Measurements from ENCODE around the gene OR4N2.
"Not testable (repeated sequence)": the region's sequence is repeated elsewhere in the genome, so short reads cannot be mapped to it uniquely, and the experiment has no call there.

Gene OR4N2, protein sequence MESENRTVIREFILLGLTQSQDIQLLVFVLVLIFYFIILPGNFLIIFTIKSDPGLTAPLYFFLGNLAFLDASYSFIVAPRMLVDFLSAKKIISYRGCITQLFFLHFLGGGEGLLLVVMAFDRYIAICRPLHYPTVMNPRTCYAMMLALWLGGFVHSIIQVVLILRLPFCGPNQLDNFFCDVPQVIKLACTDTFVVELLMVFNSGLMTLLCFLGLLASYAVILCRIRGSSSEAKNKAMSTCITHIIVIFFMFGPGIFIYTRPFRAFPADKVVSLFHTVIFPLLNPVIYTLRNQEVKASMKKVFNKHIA

DNA sequence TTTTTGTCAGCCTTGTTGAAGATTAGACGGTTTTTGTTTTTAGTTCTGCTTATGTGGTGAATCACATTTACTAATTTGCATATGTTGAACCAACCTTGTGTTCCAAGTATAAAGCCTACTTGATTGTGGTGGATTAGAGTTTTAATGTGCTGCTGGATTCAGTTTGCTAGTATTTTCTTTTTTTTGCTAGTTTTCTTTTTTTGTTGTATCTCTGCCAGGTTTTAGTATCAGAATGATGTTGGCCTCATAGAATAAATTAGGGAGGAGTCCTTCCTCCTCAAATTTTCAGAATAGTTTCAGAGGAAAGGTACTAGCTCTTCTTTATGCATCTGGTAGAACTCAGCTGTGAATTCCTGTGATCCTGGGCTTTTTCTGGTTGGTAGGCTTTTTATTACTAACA lies at the start of gene OR4N2:
Gene OR4N2 (plus strand): TSS at position 301 of the 400 bp plus-strand sequence. CDS start 23,679 bp downstream, outside the sequence.
- not testable (repeated sequence) for DNase-seq (ENCODE audit: low spot score)

DNA sequence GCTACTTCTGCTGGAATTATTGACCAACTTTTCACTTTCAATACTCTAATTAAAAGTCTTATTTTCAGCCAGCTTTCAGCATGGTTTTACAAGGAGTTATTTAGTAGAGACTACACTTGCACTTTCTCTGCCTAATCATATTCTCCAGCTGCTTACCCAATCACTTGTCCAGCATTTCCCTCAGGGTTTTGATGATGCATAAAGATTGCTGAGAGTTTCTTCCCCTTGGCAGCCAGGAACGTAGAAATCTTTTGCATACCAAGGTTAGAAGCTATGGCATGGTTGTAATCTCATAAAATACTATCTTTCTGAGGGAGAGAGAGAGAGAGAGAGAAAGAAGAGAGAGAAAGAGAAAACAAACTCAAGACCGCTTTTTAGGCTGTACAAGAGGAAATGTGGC lies 49.4 kb upstream of the OR4N2 start:
- no peak for DNase-seq (ENCODE audit: low spot score)

DNA sequence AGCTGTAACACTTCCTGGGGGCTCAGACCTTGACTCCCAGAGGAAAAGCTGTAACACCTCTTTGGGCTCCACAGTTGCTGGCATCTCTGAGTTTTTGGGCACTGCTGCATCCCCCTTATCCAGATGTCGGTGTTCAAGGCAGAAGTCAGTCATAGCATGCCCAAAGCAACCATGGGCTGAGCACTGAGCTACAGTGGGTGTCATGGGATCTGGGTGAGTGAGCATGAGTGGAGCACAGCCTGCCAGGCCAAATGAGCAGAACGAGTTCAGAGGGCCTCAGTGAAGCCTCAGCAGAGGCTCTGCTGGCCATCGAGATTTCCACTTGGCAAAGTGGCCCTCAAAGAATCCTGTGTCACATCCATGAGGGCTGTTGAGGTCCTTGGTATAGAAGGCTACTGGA lies 32.1 kb upstream of the OR4N2 start:
- not testable (repeated sequence) for DNase-seq (ENCODE audit: low spot score)

DNA sequence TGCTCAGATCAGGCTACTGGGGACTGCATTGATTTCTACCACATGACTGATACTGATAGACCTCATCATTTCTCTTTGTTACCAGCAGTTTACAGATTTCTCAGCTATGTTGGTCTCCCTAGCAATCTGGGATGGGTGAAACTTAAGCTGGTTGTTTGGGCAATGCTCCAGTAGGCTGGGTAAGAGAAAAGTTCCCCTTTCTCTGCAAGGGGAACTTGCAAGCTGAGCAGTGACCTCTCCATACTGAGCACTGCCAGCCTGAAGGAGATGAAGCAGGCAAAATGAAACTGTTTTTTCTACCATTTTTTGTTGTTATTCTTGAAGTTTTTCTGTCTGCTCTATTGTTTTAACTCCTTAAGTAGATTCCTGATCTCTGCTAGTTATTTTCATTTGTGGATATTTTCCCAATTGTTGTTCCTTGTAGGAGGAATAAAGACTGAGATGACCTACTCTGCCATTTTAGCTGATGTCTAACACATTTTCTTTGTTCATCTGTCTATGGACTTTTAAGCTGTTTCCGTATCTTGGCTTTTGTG lies 31.6 kb upstream of the OR4N2 start:
- no peak for DNase-seq (ENCODE audit: low spot score)

DNA sequence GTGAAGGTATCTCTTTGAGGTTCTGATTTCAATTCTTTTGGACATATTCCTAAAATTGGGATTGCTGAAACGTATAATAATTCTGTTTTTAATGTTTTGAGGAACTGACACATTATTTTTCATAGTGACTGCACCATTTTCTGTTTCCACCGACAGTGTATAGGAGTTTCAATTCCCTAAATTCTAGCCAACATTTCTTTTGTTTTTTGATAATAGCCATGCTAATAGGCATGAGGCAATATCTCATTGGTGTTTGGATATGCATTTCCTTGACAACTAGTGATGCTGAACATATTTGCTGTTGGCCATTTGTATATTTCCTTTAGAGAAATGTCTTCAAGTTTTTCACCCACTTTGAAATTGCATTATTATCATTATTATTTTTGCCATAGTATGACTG lies 31.1 kb upstream of the OR4N2 start:
- DNase-seq (ENCODE audit: low spot score), result not testable (repeated sequence)

DNA sequence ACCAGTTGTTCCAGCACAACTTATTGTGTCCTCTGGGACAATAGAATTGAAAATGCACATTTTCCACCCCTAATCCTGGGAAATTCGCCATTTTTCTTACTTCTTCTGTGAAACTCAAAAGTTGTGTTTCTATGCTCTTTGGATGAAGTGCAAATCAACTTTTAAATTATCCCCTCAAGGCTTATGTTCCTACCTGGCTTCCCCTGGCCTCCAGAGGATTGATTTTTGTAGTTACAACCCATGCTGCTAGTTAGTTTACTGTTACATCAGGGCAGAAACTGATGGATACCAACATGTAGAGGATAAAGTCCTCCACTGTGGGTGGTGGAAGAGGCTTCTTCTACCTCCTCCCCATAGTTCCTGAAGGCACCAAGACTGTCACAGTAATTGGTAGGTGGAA lies 30.4 kb upstream of the OR4N2 start, which contains the start of gene OR4M1:
Gene OR4M1 (plus strand): TSS at position 301 of the 400 bp plus-strand sequence. CDS start 6,819 bp downstream, outside the sequence.
- DNase-seq (ENCODE audit: low spot score), result not testable (repeated sequence)

DNA sequence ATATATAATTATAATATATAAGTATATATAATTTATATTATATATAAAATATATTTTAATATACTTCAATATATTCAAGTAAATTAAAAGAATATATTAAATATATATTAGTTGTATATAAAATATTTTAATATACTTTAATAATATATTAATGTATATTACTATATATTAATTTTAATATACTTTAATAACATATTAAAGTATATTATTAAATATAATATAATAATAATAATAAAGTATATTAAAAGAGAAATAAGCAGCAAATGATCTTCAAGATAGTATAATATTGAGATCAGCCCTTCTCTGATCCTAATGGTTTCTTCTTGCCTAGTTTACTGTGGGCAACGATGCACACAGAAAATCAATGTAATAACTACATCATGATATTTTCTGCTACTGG lies 28.0 kb upstream of the OR4N2 start:
- no peak for DNase-seq (ENCODE audit: low spot score)

DNA sequence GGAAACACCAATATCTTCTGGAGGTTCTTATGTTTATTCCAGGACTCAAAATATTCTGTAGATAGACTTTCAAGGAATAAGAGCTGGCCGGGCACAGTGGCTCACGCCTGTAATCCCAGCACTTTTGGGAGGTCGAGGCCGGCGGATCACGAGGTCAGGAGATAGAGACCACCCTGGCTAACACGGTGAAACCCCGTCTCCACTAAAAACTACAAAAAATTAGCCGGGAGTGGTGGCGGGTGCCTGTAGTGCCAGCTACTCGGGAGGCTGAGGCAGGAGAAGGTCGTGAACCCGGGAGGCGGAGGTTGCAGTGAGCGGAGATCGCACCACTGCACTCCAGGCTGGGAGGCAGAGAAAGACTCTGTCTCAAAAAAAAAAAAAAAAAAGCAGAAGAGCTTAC lies 17.7 kb upstream of the OR4N2 start:
- DNase-seq (ENCODE audit: low spot score), result not testable (repeated sequence)

DNA sequence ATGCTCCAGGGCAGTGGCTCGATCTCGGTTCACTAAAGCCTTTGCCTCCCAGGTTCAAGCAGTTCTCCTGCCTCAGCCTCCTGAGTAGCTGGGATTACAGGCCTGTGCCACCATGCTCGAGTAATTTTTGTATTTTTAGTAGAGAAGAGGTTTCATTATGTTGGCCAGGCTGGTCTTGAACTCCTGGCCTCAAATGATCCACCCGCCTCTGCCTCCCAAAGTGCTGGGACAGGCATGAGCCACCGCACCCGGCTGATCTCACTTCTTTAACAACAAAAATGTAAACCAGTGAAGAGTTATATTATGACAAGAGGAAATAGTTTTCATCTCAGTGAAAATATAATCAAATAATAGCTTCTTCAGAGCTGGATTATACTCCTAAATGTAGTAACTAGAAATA lies 16.3 kb upstream of the OR4N2 start:
- not testable (repeated sequence) for DNase-seq (ENCODE audit: low spot score)

DNA sequence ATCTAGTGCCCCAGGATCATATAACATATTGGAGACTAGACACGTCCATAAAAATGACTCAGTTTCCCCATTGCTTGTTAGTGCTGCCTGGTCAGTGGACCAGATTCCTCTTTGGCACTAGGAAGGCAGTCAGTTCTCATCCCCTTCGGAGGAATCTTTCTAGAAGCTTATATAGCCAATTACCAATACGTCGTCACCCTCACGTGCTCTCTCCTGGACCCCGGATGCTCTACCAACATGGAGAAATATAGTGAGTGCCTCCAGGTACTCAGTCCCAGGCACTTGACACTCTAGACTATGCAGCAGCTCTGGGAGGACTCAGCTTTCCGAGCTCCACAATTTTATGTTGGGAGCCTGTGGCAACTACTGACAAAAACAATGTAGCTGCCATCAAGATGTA lies 15.4 kb upstream of the OR4N2 start:
- DNase-seq (ENCODE audit: low spot score), result not testable (repeated sequence)

DNA sequence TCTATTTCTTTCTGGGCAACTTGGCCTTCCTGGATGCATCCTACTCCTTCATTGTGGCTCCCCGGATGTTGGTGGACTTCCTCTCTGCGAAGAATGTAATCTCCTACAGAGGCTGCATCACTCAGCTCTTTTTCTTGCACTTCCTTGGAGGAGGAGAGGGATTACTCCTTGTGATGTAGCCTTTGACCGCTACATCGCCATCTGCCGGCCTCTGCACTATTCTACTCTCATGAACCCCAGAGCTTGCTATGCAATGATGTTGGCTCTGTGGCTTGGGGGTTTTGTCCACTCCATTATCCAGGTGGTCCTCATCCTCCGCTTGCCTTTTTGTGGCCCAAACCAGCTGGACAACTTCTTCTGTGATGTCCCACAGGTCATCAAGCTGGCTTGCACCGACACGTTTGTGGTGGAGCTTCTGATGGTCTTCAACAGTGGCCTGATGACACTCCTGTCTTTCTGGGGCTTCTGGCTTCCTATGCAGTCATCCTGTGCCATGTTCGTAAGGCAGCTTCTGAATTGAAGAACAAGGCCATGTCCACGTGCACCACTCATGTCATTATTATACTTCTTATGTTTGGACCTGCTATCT lies 7.0 kb upstream of the OR4N2 start:
- not testable (repeated sequence) for DNase-seq (ENCODE audit: low spot score)

DNA sequence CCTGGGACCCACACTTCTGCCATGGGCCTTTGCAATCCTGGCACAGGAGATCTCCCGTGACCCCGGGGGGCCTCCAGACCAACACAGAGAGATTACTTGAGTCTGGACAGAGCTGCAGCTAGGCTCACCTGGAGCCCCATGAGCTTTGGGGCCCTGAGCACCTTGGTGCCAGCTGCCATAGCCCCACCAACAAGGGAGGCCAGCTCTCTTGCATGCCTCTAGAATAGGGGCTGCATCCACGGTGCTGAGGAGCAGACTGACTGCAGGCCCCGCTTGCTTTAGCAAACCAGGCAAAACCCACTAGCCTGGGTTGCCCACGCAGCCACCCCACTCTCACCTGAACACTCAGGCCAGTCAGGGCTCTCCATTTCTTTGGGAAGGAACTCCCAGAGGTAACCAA lies 3.7 kb upstream of the OR4N2 start:
- no peak for DNase-seq (ENCODE audit: low spot score)

DNA sequence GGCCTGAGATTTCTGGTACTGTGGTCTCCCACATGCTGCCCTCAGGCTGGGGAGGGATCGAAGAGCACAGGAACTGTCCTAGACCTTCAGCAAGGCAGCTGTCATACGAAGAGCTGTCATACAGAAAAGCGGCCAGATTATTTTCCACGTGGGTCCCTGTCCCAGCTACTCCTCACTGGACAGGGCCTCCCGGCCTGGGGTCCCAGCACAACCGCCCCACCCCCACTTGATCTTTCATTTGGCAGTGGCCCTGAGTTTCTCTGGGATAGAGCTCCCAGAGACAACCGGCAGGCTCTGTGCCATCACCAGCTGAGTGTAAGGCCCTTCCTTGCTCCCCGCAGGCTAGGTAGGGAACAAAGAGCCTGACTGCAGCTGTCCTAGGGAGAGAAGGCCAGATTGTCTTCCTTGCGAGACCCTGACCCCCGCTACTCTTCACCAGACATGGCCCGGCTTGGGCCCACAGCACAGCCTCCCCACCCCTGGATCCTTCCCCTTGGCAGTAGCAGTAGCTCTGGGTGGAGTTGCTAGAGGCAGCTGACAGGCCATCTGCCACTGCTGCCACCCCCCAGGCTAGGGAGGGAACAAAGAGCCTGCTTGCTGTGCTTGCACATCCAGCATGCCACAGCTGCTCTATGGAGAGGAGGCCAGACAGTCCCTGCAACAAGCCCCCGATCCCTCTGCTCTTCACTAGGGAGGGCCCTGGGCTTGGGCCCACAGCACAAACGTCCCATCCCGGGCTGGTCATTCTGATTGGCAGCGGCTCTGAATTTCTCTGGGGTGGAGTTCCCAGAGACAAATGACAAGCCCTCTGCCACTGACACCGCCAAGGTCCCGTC lies 3.1 kb upstream of the OR4N2 start:
- no peak for DNase-seq (ENCODE audit: low spot score)

DNA sequence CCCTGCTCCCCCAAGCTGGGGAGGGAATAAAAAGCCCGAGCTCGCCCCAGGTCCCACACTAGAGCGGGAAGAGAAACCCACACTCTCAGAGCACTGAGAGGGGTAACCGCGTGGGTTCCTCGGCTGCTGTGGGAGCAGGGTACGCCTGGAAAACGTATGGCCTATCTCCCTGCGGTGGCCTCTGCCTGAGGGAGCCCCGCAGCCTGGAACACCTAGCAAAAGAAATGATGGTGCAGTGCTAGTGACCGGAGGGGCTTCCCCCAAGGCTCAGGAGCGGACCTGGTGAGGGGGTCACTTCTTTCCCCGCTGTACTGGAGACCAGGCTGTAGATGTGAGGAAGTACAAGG lies 2.5 kb upstream of the OR4N2 start:
- no peak for DNase-seq (ENCODE audit: low spot score)

DNA sequence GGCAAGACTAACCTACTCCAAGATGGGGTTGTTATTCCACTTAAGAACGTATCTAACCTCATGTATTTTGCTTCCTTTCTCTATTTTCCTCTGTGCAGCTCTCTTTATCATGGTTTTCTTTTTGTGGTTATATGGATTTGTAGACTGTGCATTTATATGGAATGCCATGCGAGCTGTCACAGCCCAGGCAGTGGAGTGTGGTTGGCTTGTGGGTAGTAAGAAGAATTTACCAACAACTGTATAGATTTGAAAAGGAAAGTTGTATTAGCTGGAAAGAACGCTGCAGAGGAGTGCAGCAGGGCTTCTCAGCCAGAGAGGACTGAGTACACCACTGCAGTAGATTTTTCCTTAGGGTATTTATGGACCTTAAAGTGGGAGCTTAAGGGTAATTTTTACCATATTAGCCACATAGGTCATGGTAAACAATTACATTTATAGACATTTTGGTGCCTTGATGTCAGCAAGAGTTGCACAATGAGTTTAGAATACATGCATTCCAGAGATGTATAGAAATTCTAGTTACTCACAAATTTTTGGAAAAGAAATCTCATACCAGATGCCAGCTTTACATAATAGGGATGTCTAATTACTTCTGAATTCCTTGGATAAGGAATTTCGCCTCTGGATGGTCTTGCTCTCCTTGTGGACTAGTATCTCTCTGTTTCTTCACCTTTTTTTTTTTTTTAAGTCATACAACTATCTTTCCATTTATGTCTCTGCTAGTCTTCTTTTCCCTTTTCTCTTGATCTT lies 9.8 kb downstream of the OR4N2 start:
- DNase-seq (ENCODE audit: low spot score), result not testable (repeated sequence)

DNA sequence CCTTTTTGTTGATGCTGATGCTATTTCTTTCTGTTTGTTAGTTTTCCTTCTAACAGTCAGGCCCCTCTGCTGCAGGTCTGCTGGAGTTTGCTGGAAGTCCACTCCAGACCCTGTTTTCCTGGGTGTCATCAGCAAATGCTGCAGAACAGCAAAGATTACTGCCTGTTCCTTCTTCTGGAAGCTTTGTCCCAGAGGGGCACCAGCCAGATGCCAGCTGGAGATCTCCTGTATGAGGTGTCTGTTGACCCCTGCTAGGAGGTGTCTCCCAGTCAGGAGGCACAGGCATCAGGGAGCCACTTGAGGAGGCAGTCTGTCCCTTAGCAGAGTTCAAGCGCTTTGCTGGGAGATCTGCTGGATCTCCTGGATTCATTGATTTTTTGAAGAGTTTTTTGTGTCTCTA lies 16.3 kb downstream of the OR4N2 start:
- DNase-seq (ENCODE audit: low spot score), result not testable (repeated sequence)

DNA sequence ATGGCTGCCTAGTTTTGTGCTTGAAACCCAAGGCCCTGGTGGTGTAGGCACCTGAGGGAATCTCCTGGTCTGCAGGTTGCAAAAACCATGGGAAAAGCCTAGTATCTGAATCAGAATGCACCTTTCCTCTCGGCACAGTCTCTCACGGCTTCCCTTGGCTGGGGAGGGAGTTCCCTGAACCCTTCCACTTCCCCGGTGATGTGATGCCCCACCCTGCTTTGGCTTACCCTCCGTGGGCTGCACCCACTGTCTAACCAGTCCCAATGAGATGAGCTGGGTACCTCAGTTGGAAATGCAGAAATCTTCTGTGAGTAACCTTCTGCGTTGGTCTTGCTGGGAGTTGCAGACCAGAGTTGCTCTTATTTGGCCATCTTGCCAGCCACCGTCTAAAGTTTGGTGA lies 17.4 kb downstream of the OR4N2 start:
- not testable (repeated sequence) for DNase-seq (ENCODE audit: low spot score)

DNA sequence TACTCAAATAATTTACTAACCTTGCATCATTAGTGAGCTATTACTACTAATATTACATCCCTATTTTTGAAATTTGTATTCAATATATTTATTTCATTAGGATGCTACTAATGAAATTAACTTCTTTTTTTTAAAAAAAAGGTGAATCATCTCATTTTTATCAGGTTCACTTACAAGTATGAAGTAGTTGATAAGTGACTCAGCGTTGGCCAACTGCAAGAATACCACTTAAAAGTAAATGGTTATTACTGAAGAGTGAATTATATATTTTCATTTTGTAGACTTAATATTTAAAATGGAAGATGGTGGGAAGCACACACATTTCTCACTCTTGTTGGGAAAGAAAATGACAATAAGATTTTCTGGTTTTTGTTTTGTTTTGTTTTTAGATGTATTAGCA lies 19.6 kb downstream of the OR4N2 start:
- DNase-seq (ENCODE audit: low spot score), result no peak

DNA sequence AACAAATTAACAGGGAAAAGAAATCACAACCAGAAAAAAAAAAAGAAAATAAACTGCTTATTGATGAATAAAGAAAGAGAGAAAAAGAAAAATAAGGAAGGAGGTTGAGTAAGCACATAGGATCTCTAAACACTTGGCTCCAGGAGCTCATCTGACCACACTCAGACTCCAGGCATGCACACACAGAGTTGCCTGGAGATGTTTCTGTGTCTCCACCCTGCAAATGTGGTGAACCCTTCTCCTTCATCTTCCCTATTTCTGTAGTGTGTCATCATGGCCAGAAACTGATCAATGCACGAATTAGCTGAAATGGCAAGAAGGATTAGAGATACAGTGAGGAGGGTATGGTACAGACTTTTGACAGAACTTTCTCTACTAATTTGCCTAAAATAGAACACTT lies 20.2 kb downstream of the OR4N2 start:
- peak; percentile 2 for DNase-seq (ENCODE audit: low spot score)

DNA sequence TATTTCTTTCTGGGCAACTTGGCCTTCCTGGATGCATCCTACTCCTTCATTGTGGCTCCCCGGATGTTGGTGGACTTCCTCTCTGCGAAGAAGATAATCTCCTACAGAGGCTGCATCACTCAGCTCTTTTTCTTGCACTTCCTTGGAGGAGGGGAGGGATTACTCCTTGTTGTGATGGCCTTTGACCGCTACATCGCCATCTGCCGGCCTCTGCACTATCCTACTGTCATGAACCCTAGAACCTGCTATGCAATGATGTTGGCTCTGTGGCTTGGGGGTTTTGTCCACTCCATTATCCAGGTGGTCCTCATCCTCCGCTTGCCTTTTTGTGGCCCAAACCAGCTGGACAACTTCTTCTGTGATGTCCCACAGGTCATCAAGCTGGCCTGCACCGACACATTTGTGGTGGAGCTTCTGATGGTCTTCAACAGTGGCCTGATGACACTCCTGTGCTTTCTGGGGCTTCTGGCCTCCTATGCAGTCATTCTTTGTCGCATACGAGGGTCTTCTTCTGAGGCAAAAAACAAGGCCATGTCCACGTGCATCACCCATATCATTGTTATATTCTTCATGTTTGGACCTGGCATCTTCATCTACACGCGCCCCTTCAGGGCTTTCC lies 24.2 kb downstream of the OR4N2 start:
- DNase-seq (ENCODE audit: low spot score), result not testable (repeated sequence)

DNA sequence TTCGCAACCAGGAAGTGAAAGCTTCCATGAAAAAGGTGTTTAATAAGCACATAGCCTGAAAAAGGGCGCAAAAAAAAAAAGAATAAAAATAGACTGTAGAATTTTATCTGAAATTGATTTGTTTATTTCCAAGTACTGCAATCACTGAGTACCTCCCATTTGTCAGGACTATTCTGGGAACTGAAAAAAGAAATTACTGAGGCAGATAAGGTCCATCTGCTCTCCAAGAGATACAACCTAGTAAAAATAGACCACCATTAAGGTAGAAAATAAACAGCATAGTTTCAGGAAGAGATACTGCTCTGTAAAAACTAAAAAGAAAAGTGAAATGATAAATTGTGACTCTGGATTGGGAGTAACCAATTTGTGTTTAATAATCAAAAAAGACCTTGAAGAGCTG lies 24.7 kb downstream of the OR4N2 start:
- no peak for DNase-seq (ENCODE audit: low spot score)
